ENCODE data around the gene MYRF.

The MYRF gene

DNA sequence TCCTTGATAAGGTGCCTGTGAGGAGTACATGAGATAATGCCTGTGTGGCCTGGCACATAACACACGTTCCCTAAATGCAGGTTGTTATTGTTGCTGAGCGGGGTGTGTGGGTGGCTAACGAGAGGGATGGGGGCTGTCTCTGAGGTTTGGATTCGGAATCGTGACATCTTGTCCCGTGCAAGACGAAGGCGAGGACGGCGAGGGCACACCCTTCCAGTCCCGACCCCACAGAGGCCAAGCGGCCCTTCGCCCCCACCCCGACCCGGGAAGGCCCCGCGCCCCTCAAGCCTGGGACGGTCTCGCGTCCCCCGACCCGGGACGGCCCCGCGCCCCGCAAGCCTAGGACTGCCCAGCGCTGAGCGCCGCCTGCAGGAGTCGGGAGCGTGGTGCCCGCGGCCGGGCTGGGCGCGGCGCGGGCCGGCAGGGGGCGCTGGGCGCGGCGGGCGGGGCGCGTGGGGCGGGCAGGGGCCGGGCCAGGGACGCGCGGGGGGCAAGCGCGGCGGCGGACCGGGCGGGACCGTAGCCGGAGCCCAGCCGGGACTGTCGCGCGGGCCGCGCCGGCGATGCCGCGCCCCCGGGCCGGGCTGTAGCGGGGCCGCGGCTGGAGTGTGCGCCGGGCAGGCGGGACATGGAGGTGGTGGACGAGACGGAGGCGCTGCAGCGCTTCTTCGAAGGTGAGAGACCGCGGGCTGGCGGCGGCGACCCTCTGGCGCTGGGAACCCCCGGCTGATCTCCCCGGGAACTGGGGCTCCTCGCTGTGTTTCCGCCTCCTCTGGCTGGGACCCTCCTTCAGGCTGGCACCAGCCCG is at the start of gene MYRF:
Gene MYRF (plus strand): TSS at position 520 of the 808 bp plus-strand sequence. CDS start 109 bp downstream, at position 629.
- peak; percentile 32 for DNase-seq

DNA sequence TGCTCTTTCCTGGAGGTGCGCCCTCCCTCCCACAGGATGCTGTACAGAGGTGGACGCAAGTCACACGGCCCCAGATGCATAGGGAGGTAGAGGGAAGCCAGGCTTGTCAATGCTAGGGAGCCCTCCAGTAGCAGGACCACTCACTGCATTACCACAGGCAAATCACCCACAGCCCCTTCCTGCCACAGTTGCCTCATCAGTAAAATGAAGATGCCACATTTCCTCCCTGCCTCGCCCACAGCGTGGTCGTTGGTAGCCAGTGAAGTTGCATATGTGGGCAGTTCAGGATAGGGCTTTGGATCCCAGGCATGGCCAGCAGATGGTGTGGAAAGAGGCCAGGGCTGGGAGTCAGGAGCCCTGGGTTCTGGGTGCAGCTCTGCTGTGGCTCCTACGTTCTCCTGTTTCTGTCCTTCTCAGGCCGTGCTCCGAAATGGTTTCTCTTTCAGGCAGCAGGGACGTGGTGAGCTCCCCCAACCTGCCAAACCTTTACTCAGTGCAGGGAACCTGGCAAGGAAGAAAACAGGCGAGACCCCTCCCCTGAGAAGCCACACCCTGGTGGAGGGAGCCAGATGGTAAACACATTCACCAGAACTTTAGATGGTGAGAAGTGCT is 49.6 kb upstream of the MYRF start:
- DNase-seq, result no peak

DNA sequence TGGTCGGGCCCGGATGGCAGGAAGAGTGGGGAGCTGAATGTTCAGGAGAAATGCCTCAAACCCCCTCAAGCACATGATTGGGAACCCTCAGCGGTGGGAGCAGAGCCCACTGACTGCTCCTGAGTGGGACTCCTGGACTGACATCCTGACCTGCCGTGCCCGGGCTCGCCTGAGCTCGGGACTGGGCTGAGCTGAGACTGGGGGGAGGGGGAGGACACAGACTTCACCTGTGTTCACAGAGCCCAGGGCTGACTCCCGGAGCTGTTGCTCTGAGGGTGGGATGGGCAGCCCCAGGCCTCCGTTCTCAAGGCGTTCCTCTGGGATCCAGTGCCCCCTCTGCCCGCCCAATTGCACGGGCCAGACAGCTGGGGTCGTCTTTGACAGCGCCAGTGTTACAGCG is 47.6 kb upstream of the MYRF start:
- no peak for DNase-seq

DNA sequence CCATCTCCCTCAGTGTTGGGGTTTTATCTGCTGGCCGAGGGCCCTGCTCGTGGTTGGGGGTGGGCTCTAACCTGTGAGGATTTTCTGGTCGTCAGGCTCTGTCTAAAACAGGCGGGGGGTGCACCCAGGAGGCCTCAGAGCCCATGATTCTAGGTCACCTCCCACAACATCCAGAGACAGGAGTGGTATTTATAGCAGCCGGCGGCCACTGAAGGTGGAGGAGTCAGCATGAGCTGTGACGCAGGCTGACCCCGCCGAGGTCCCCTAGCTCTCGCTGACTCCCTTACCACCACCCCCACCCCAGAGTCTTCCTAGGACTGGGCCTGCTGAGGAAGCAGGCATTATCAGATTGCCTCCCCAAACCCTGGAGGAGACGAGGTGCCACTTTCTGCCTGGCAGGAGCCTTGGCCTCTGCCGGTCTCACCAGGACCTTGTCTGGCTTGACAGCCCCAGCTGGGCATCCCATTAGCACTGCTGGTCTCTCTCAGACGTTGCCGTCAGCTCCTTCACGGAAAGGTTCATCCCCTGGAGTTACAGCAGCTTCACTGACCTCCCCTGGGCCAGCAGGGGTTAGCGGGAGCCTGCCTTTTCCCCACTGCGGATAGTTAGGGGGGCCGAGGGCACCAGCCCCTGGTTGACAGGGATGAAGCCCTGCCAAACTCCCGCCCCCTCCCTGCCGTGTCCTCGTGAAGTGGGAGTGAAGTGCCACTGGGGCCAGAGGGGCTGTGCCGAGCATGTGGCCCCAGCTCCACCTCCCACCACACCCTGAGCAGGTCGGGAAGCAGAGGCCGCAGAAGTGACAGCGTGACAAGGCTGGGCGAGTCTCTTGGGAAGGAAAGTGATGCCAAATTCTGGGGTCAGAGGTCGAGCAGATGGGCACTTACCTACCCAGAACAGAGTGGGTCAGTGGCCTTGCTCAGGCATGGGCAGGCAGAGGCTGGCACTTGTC is 45.7 kb upstream of the MYRF start:
- no peak for DNase-seq

DNA sequence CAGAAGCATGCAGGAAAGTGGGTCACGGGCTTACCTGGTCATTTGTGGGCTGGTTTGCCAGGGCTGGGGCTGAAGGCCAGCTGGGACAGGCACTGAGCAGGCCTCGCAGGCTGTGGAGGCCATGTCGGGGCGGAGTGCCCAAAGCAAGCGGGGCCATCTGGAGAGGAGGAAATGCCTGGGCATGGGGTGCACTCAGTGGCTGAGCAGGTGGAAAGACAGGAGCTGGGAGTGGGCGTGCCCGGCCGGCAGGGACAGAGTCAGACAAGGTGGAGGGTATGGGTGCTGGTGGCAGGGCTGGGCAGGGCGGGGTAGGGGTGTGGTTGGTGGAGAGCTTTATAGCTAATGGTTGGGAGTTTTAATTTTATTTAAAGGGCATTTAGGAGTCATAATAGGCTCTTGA is 44.9 kb upstream of the MYRF start:
- no peak for DNase-seq

DNA sequence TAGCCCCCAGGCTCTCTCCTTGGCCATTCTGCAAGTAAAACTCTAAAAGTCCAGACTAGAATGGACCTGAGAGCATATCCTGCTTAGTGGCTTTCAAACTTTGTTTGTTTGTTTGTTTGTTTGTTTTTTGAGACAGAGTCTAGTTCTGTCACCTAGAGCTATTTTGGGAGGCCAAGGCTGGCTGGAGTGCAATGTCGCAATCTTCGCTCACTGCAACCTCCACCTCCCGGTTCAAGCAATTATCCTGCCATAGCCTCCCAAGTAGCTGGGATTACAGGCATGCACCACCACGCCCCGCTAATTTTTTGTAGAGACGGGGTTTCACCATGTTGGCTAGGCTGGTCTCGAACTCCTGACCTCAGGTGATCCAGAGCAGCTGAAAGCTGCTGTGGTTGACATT is 43.3 kb upstream of the MYRF start:
- no peak for DNase-seq

DNA sequence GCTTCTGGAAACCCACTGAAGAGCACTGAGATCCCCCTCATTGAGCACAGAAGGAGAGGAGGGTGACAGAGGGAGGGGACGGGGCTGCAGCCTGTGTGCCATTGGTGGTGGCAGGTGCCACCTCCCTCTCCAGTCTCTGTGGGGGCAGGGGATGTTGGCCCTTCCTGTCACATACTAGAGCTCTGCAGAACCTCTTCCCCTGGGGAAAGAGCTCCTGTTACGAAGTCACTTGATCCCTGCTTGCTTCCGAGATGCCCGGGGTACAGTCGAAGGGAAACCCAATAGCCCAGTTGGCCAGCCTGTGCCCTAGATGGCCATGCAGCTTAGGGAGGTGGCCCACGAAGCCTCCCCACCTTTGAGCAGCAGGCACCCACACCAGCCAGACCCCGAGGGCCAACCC is 42.9 kb upstream of the MYRF start:
- no peak for DNase-seq

DNA sequence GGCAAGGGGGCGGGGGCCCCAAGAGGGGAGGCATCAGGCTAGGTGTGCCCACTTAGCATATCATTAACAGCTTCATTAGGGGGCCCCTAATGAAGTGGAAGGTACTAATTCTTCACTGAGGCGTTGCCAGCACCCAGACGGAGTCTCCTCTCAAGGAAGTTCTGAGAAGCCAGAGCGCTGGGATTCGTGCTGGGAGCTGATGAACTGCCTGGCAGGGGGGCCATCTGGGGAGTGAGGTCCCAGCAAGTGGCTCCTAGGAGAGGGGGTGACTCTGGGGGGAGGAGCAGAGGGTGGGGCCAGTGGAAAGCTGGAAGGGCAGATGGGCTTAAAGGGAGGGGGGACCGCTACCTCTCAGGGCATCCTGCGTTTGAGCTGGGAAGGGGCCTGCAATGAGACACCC is 42.4 kb upstream of the MYRF start:
- no peak for DNase-seq

DNA sequence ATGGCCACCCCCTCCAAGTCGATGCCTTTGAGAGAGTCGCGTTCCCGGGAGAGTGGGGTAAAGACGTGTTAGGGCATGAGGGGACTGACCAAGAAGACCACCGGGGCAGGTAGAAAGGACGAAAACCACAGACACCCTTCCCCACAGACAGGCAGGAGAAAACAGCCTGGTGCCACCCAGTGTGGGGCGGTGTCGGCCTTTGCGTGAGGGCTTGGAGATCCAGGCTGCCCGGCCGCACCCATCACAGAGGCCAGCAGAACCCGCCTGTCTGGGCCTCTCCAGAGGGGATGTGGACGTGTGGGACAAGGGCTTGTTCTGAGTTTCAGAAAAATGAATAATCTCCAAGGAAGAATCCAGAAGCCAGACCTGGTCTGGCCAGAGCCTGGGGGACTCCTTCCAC is 41.4 kb upstream of the MYRF start:
- DNase-seq, result no peak

DNA sequence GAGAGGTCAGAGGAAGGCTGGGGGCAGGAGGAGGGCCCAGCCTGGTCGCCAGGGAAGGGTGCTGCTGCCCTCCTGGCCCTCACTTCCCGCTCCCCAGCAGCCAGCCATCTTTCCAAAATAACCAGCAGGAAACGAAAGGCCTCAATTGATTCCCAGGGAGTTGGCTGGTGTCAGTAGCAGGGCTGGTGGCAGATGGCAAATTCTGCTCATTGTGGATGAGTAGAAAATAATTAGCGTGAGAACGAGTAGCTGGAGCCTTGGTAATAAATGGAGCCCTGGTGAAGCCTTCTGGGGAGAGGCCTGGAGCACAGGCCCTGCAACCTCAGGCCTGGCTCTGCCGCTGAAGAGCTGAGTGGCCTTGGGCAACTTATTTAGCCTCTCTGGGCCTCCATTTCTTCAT is 40.9 kb upstream of the MYRF start:
- peak; percentile 32 for DNase-seq

DNA sequence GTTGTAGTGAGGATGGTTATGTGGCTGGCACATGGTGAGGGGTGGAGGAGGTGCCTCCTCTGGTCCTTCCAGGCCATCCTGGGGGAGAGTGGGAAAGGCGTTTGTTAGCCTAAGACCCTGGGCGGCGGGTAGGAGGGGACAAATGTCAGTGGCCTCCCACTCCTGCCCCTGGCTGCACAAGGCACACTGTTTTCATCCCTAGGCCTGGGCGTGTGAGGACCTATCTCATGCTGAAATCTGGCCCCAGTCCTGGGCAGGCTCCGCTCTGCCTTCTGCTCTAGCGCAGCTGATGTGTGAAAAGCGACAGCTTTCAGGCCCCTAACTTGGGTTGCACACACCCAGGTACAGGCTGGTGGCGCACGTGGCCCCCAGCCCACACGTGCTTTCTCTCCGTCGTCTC is 40.1 kb upstream of the MYRF start:
- DNase-seq, result no peak

DNA sequence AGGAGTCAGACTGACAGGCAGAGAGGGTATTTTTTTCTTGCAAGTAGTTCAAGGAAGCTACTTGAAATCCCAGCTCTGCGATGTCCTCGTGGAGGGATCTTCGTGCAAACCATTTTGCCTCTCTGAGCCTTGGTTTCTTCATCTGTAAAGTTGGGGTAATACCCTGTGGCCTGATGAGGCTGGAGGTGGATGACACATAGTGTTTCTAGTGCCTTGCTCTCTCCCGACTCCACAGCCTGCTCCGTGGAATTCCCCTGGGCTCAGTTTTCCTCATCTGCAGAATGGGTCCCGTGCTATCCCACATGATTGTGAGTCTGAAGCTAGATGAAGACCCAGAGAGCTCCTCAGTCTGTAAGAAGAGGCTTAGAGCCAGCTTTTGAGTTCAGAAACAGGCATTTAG is 39.6 kb upstream of the MYRF start:
- no peak for DNase-seq

DNA sequence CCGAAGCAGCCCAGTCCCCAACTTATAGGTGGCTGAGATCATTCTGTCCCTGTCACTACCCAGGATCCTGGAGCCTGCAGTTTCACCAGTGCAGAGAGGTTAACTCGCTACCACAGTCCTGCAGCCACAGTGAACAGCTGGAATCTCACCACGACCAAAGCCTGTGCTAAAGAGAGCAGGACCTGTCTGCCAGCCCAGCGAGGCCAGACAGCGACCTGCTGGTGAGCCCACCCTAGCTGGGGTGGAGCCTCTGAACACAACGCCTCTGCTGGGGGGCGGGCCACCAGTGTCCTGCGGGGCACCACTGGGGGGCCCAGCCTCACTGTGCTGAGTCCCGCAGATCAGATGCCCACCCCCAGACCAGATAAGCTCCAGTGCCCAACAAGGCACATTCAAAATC is 39.0 kb upstream of the MYRF start:
- DNase-seq, result no peak

DNA sequence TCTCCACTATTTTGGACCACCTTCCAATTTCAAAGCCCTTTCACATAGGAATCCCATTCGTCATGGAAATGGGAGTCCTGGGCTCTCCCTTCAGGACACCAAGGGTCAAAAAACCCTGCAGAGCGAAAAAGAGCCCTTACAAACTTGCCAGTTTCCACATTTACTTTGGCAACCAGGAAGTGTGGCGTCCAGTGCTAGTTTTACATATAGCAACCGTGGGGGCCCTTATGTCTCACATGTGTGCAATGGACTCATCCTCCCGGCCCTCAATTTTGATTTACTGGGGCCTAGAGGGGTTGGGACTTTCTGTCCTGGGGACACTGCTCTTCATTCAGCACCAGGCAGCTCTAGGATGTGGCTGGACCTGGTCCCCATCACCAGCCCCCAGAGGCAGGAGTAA is 38.5 kb upstream of the MYRF start:
- DNase-seq, result no peak

DNA sequence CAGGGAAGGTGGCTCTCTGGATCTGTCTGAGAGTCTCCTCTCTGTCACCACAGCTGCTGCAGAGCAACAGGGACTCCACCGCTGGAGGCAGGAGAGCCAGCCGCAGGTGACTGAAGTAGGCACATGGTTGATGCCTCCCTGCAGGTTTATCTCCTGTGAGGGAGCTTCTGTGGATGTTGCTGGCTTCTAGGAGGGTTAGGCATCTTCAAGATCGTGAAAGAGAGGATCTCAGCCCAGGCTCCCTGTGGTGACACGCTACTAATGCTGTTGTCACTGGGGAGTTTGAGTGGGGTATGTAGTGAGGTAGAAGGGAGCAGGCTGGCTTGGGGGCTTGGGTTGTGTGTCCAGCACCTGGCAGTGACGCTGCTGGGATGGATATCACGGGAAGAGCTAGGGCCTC is 38.1 kb upstream of the MYRF start:
- no peak for DNase-seq

DNA sequence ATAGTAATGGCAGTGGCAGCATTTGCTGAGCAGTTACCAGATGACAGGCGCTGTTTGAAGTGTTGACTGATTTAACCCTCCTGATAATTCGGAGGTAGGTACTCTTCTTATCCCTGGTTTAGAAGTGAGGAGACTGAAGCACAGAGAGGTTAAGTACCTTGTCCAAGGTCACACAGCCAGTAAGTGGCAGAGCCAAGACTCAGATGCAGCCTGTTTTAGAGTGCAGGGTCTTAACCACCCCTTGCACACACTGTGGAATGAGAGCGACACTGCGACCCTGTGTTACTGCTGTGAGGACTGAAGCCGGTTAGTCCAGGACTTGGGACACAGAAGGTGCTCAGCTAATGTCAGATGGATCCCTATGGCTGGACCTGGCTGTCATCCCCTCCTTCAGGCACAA is 37.5 kb upstream of the MYRF start:
- no peak for DNase-seq

DNA sequence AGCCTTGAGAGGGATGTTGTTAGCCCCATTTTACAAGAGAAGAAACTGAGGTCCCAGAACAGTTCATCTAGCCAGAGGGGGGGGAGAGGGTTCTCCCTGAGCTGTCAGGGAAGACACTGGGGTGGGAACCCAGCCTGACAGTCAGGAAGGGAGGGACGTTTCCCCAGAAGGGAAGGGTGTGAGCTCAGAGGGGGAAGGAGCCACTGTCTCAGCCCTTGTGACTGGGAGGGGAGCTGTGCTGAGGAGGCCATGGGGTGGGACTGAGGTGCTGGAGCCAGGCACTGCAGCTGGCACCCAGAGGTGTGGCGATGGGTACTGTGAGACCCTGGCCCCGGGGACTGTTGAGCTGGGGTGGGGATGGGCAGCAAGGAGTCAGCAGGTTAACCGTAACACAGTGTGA is 36.6 kb upstream of the MYRF start:
- DNase-seq, result no peak

DNA sequence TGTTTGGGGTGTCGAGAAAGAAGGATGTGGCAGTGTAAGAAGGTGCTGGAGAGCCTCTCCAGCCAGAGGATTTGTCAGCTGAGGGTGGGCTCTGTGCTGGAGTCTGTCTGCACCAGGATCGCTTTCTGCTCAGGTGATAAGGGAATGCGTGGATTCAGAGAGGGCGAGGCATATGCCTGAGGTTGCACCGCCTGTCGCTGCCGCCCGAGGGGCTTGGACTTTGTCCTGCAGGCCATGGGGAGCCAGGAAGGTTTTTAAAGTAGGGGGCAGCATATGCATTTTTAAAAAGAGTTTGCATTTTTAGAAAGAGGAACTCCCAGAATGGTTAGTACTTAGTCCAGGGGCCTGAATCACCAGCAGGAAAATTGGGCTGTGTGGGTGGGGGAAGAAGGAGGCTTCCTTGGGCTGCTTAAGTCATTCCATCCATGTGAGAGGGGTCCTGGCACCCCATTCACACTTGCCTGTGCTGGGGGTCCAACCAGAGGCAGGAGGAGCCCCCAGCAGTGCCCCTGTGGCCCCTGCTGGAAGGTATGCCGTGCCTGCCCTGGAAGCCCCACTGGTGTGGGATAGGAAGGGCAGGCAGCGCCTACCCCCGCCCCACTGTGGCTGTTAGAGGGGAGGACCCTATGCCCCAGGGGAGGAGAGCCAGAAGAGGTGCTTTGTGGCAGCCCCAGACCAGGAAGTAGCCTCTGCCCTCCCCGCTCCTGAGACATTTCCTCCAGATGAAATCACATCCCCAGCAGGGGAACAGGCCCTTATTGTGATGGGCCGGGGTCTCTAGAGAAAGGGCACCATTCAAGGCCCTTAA is 35.8 kb upstream of the MYRF start:
- DNase-seq, result no peak

DNA sequence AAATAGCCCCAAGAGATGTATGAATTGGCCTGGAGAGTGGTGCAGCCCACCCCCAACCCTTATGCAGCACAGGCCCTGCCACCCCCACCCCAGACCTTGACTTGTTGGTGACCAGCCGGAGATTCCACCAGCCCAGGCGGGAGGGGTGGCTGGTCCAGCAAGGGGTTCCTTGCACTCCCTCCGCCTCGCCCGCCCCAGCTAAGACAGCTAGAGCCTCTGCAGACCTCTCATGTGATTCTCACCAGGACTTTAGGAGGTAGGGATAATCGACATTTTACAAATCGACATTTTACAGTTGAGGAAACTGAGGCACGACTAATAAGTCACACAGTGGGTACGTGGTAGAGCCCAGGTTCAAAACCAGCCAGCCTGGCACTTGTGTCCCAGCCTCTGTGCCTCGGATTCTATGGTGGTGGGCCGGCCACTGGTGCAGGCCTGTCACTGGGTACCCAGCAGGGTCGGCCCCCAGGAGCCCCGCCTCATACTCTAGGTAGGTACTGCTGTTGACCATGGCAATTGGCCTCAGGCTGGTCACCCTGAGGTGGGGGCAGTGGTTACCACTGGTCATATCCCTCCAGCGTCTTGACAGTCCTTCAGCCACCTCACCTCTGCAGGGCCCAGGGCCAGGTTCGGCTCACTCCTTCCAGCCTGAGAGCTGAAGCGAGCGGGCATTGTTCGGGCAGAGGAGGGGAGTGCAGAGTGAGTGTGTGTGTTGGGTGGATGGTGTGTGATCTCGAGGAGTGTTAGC is 35.0 kb upstream of the MYRF start:
- no peak for DNase-seq

DNA sequence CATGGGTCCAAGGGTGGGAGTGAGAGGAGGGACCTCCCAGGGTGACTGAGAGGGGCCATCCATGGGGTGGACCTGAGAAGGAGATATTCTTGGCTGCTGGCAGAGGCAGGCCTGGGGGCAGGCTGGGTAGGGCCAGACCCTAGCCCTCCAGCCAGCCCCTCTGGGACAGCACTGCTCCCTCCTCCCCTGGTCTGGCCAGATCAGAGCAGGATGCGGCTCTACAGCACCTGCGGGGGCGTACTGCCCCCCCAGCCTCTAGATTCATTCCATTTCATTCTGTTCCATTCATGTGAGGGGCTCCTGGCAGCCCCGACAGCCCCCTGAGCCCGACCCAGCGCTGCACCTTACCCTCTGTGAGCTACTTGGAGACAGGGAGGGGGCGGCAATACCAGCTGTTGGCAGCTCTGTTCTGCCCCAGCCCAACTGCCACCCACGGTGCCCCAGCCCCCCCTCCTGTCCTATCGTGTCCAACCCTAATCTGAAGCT is 34.3 kb upstream of the MYRF start:
- no peak for DNase-seq

DNA sequence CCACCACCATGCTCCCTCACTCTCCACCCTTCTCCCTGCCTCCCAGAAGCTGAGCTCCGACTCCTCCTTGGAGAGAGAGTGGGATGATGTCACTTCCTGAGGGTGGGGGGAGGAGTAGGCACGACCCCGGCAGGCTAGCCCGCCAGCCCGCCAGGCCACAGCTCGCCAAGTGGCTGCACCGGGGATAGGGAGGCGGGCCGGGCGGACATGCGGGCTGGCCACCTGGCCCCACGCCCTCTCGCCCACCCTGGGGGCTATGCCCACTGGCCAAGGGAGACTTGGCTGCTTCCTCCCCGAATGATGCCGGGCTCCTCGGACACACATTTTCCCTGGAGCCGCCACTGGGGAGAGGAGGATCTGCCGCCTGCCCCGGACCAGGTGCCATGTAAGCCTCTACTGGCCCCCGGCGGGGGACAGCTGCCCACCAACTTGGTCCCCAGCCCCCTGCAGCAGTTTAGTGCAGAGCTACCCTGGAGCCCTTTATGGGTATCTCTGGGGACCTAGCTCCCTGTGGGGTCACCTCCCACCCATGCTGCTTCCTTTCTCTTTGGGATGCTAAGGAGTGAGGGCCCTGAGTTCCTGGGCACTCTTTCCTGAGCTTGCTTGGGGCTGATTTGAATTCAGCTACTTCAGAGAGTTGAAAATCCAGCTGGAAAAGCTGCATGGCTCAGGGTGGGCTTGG is 33.7 kb upstream of the MYRF start:
- DNase-seq, result no peak

Data from NCI-H345 (cell line).